ENCODE data around the gene AVL9.
"Not testable (repeated sequence)": the region's sequence is repeated elsewhere in the genome, so short reads cannot be mapped to it uniquely, and the experiment has no call there.

AVL9 gene

GRCh38 chr7:32495298-32496051 is at the start of gene AVL9:
Gene AVL9 (plus strand): TSS chr7:32495489. CDS start chr7:32495710, 221 bp downstream.
- DNase-seq = peak; percentile 99

- no peak for DNase-seq
Observed at GRCh38 chr7:32447218-32447617, 48.1 kb upstream of the AVL9 start.

- no peak for DNase-seq
Observed at GRCh38 chr7:32453341-32454011, 41.8 kb upstream of the AVL9 start.

GRCh38 chr7:32458025-32458424 is 37.3 kb upstream of the AVL9 start:
- DNase-seq = no peak

GRCh38 chr7:32459788-32460187 is 35.5 kb upstream of the AVL9 start:
- DNase-seq = no peak

GRCh38 chr7:32461484-32461883 is 33.8 kb upstream of the AVL9 start:
- DNase-seq = no peak

- DNase-seq = no peak
Observed at GRCh38 chr7:32462451-32462850, 32.8 kb upstream of the AVL9 start.

GRCh38 chr7:32462977-32463376 is 32.3 kb upstream of the AVL9 start:
- DNase-seq = no peak

- not testable (repeated sequence) for DNase-seq
Observed at GRCh38 chr7:32464641-32465416, 30.5 kb upstream of the AVL9 start.

- not testable (repeated sequence) for DNase-seq
Observed at GRCh38 chr7:32470004-32470403, 25.3 kb upstream of the AVL9 start.

- no peak for DNase-seq
Observed at GRCh38 chr7:32470871-32471270, 24.4 kb upstream of the AVL9 start.

GRCh38 chr7:32472015-32472414 is 23.3 kb upstream of the AVL9 start:
- no peak for DNase-seq

- no peak for DNase-seq
Observed at GRCh38 chr7:32474008-32474407, 21.3 kb upstream of the AVL9 start.

- no peak for DNase-seq
Observed at GRCh38 chr7:32476816-32477648, 18.3 kb upstream of the AVL9 start.

GRCh38 chr7:32477649-32477980 is 17.7 kb upstream of the AVL9 start:
- no peak for DNase-seq

- no peak for DNase-seq
Observed at GRCh38 chr7:32479574-32480200, 15.6 kb upstream of the AVL9 start.

GRCh38 chr7:32481176-32481575 is 14.1 kb upstream of the AVL9 start:
- DNase-seq = no peak

GRCh38 chr7:32481921-32482320 is 13.4 kb upstream of the AVL9 start:
- DNase-seq = no peak

GRCh38 chr7:32489788-32490126 is 5.5 kb upstream of the AVL9 start:
- no peak for DNase-seq

- DNase-seq = peak; percentile 89
Observed at GRCh38 chr7:32490127-32490796, 5.0 kb upstream of the AVL9 start, which contains the start of gene LSM5. Gene LSM5 (minus strand): TSS chr7:32490380. CDS start chr7:32490365, 15 bp downstream.

- no peak for DNase-seq
Observed at GRCh38 chr7:32494946-32495297, 367 bp upstream of the AVL9 start.
